ENCODE results near the gene CYB561D2. TPM values are rescaled to one million over a fixed set of nuclear protein-coding genes. Genes with fewer than 3 reads are reported as not detected.

CYB561D2 gene
- total and polyA plus RNA-seq, 9 of the 15 experiments (the other 6 are each of a cell fraction or from before 2014, with no cell fraction given) = 4.2 to 16.6 (median 9.4) TPM

- ChIA-PET POLR2A (interaction anchor here (0.5 to 1.5 kb wide), 3 partner anchors 10 to 242 kb away, joined by 3 to 5 read pairs (median 4); partner anchors contain the start of genes CYB561D2, NPRL2 and TUSC2), CTCF (ENCODE audit: low intra/inter-chr PET ratio) (no interaction called here)
- Histone ChIP-seq H4K20me1 (replicated peaks; ENCODE audit: control insufficient read depth, insufficient read depth, low read length) (no peaks in the 10 kb centered on the region), H3K4me1 (replicated peaks in 1 of 2; ENCODE audit: control insufficient read depth in 2 of 2, insufficient read depth in 2 of 2, low read length in 2 of 2) (peaks cover 27 to 59% of the 10 kb centered on the region in 2 experiments; a peak in 4 of 5 replicates), H3K9me1 (ENCODE audit: control insufficient read depth, insufficient read depth, low read length) (peaks cover 3% of the 10 kb centered on the region), H2AFZ (ENCODE audit: low read depth, low read length) (peak within 1 kb of the TSS; percentile 63; the same call in 1 of the 2 replicates), H3K4me3 (peak within 1 kb of the TSS; percentile 96), H3K9me3 (replicated peaks; ENCODE audit: control insufficient read depth, insufficient read depth, low read depth, low read length) (no peaks in the 10 kb centered on the region), H3K27me3 (ENCODE audit: control insufficient read depth in 2 of 2, insufficient read depth in 2 of 2, low read length in 2 of 2) (no peaks in the 10 kb centered on the region), H3K27ac (ENCODE audit: extremely low read depth, low read depth, low read length) (peak within 1 kb of the TSS; percentile 99), H3K79me2 (ENCODE audit: control insufficient read depth, insufficient read depth, low read length) (peaks cover 50% of the 10 kb centered on the region), H3K4me2 (ENCODE audit: insufficient read depth, low read length) (peak within 1 kb of the TSS; percentile 72), H3K36me3 (ENCODE audit: control insufficient read depth, insufficient read depth, low read length) (peaks cover 10% of the 10 kb centered on the region; the same call in 2 of the 3 replicates), H3K9ac (ENCODE audit: insufficient read depth in 1 of 2, low read depth in 2 of 2, low read length in 2 of 2) (peak within 1 kb of the TSS; percentile 95 to 98)
- in situ Hi-C loops (cut with MboI) (no loop called here), intact Hi-C loops (cut with micrococcal nuclease) (no loop called here)
- WGBS (ENCODE audit: insufficient coverage, low coverage, missing lambda C conversion rate) = 41% methylated on average over 34 of the region's 85 CpGs
- TSS peak; percentile 20 for BruUV-seq (replicated peaks)
- FAIRE-seq (no peak), ATAC-seq (peak; percentile 56), DNase-seq (ENCODE audit: extremely low read depth in 1 of 4, low spot score in 3 of 4) (peak; percentile 56 to 77 (median 62))
- no peak for TF ChIP-seq E2F8 (IDR thresholded peaks at IDR 0.05; ENCODE audit: low read depth, partially characterized antibody)
- 0 out of 2 replicates have a peak, but pooled peaks have one; percentile 27 for TF ChIP-seq CBX1 (IDR thresholded peaks at IDR 0.05; ENCODE audit: low read depth)
- no peak for TF ChIP-seq RFX1 (IDR thresholded peaks at IDR 0.05)
- TF ChIP-seq POLR2G (IDR thresholded peaks at IDR 0.05; ENCODE audit: low read depth, low read length) = peak; percentile 88
- TF ChIP-seq SIRT6 (IDR thresholded peaks at IDR 0.05; ENCODE audit: low read depth, low read length) = no peak
- TF ChIP-seq KDM5B (IDR thresholded peaks at IDR 0.05; ENCODE audit: insufficient replicate concordance, low read depth, low read length) = peak; percentile 59
- TF ChIP-seq ZNF609 (CRISPR knock-in tag; IDR thresholded peaks at IDR 0.05; ENCODE audit: borderline replicate concordance) = no peak
- TF ChIP-seq ATF1 (CRISPR knock-in tag; IDR thresholded peaks at IDR 0.05) = no peak
- TF ChIP-seq ATF1 (tag; IDR thresholded peaks at IDR 0.05) = 0 out of 2 replicates have a peak, but pooled peaks have one; percentile 30
- TF ChIP-seq MAFG (tag; conservative IDR thresholded peaks at IDR 0.05) = no peak
- TF ChIP-seq ELK3 (CRISPR knock-in tag; IDR thresholded peaks at IDR 0.05) = no peak
- TF ChIP-seq GABPB1 (CRISPR knock-in tag; IDR thresholded peaks at IDR 0.05) = peak; percentile 30; the same call in 1 of the 2 replicates
Observed at GRCh38 chr3:50340448-50341329, 10.0 kb upstream of the CYB561D2 start, which contains the start of gene RASSF1. Gene RASSF1 (minus strand): TSS chr3:50340836. CDS start chr3:50340805, 31 bp downstream.
